HepG2 (cell line): ENCODE results near the gene TMEM39B. TPM values are rescaled to one million over a fixed set of nuclear protein-coding genes. Genes with fewer than 3 reads are reported as not detected.
A peak's percentile ranks its signal among the peaks of the same experiment; 100 is the strongest.

Experiments
- ATAC-seq: fragments of 200-7000 bp; cut with Tn5 transposase; 3 replicates; pipeline ENCODE4 v1.9.1; 2020; ENCODE audit warnings: mild to moderate bottlenecking, moderate library complexity
- BruUV-seq: library from RNA; stranded (reverse); fragments of 400-500 nt; replicated peaks from 2 replicates; lab custom pipeline; 2021; lab: Mats Ljungman, UMichigan
- CTCF ChIA-PET: fragments of 300-600 bp; formaldehyde crosslinking; extraction: SDS; loops from one replicate; lab custom pipeline; 2021; ENCODE audit warnings: low total read pairs, inconsistent platforms, low intra/inter-chr PET ratio; lab: Yijun Ruan, JAX
- POLR2A ChIA-PET: fragments of 350-600 bp; sonication (Branson Sonifier 250); formaldehyde crosslinking; loops from one replicate; lab custom pipeline; 2020; ENCODE audit warnings: antibody characterized with exemption, inconsistent platforms; lab: Yijun Ruan, JAX
- DNase-seq: peaks from one replicate; pipeline ENCODE4 v3.0.0-alpha.2; 2015; ENCODE audit warnings: low spot score
- FAIRE-seq: peaks from 3 replicates; lab custom pipeline; 2011; peaks lifted over from hg19 to GRCh38; lab: Jason Lieb, UNC
- H2AFZ ChIP-seq: one replicate; pipeline ENCODE4 v1.6.1; 2011; ENCODE audit warnings: low read length, inconsistent platforms
- H3K27ac ChIP-seq: fragments of 300-600 bp; 3 replicates; pipeline ENCODE4 v1.8.0; 2011; ENCODE audit warnings: mixed run types, mild to moderate bottlenecking, mixed read lengths, low read length, inconsistent platforms; ENCODE audit not compliant: insufficient read depth; ENCODE audit errors: extremely low read length
- H3K27me3 ChIP-seq, 2 experiments: fragments of 200-600 bp in 1 of 2; 2 replicates in 1 of 2; 3 replicates in 1 of 2; pipeline versions ENCODE4 v1.6.0 to v1.8.0; 2011; ENCODE audit warnings: low read length in 2 of 2, mild to moderate bottlenecking in 2 of 2, moderate library complexity in 2 of 2, inconsistent platforms in 1 of 2; ENCODE audit not compliant: insufficient read depth in 2 of 2, control insufficient read depth in 1 of 2
- H3K36me3 ChIP-seq, 2 experiments: fragments of 200-600 bp in 1 of 2; replicated peaks in 1 of 2; 2 replicates in 1 of 2; 3 replicates in 1 of 2; pipeline versions ENCODE4 v1.5.1 to v1.8.0; 2011; ENCODE audit warnings: low read length in 2 of 2, inconsistent platforms in 1 of 2; ENCODE audit not compliant: insufficient read depth in 2 of 2, control insufficient read depth in 1 of 2
- H3K4me1 ChIP-seq: 2 replicates; pipeline ENCODE4 v1.5.1; 2012; ENCODE audit warnings: low read length, inconsistent platforms; ENCODE audit not compliant: insufficient read depth
- H3K4me2 ChIP-seq: 2 replicates; pipeline ENCODE4 v1.6.0; 2011; ENCODE audit warnings: low read depth, low read length, inconsistent platforms
- H3K4me3 ChIP-seq, 3 experiments: fragments of 200-600 bp in 1 of 3; sonication (generic), shearing (Covaris generic) in 1 of 3; replicated peaks in 1 of 3; 2 replicates each; pipeline ENCODE4 v1.5.1; 2011 to 2016; ENCODE audit warnings: low read length in 3 of 3, inconsistent platforms in 2 of 3, low read depth in 2 of 3, mild to moderate bottlenecking in 2 of 3, control low read depth in 1 of 3, mixed read lengths in 1 of 3; ENCODE audit not compliant: insufficient read depth in 1 of 3
- H3K79me2 ChIP-seq: one replicate; pipeline ENCODE4 v1.6.1; 2011; ENCODE audit warnings: low read length, inconsistent platforms; ENCODE audit not compliant: insufficient read depth
- H3K9ac ChIP-seq: 2 replicates; pipeline ENCODE4 v1.6.0; 2011; ENCODE audit warnings: mild to moderate bottlenecking, low read depth, low read length, inconsistent platforms; ENCODE audit not compliant: insufficient read depth
- H3K9me3 ChIP-seq: 2 replicates; pipeline ENCODE4 v1.5.1; 2012; ENCODE audit warnings: mild to moderate bottlenecking, low read length
- H4K20me1 ChIP-seq: 2 replicates; pipeline ENCODE4 v1.6.0; 2011; ENCODE audit warnings: inconsistent platforms, mild to moderate bottlenecking, low read length, moderate library complexity; ENCODE audit not compliant: insufficient read depth
- CEBPB ChIP-seq: IDR thresholded peaks from 2 replicates; pipeline ENCODE4 v1.6.1; 2011; ENCODE audit warnings: low read depth, low read length, improper control_type of control experiment, borderline replicate concordance
- MAFF ChIP-seq: IDR thresholded peaks from 2 replicates; pipeline ENCODE4 v1.6.1; 2011; ENCODE audit warnings: low read depth, low read length, improper control_type of control experiment
- MAFK ChIP-seq, 2 experiments: IDR thresholded peaks in 1 of 2; conservative IDR thresholded peaks in 1 of 2; 2 replicates each; pipeline ENCODE4 v1.6.1; 2011; ENCODE audit warnings: improper control_type of control experiment in 2 of 2, low read length in 2 of 2
- NR3C1 ChIP-seq: sonication (generic); formaldehyde crosslinking; IDR thresholded peaks from 2 replicates; pipeline ENCODE4 v1.4.0; 2020; ENCODE audit warnings: missing genetic modification reagents
- SNRNP70 ChIP-seq: fragments of 200-400 bp; formaldehyde crosslinking; IDR thresholded peaks from 2 replicates; pipeline ENCODE4 v1.6.1; 2017; ENCODE audit warnings: mild to moderate bottlenecking, low read depth, low read length, moderate library complexity
- TBP ChIP-seq: sonication (generic); formaldehyde crosslinking; IDR thresholded peaks from 2 replicates; pipeline ENCODE4 v1.5.0; 2020; ENCODE audit warnings: missing genetic modification reagents
- TCF7 ChIP-seq: sonication (generic); IDR thresholded peaks from 2 replicates; pipeline ENCODE4 v1.6.1; 2016; ENCODE audit warnings: antibody characterized with exemption, low read depth
- TMF1 ChIP-seq: sonication (generic); formaldehyde crosslinking; IDR thresholded peaks from 2 replicates; pipeline ENCODE4 v1.8.1; 2022; ENCODE audit warnings: low read depth, missing genetic modification reagents
- ZNF296 ChIP-seq: sonication (generic); formaldehyde crosslinking; conservative IDR thresholded peaks from 2 replicates; pipeline ENCODE4 v1.5.0; 2020; ENCODE audit warnings: mild to moderate bottlenecking, missing genetic modification reagents
- ZNF878 ChIP-seq: sonication (generic); formaldehyde crosslinking; IDR thresholded peaks from 2 replicates; pipeline ENCODE4 v1.8.1; 2023; ENCODE audit warnings: mild to moderate bottlenecking, missing genetic modification reagents, moderate library complexity
- WGBS: methylation state at CpG from one replicate; pipeline ENCODE4 v1.1.6; 2017; ENCODE audit warnings: low lambda C conversion rate; 5-methylcytosine and 5-hydroxymethylcytosine counted together
- in situ Hi-C: cut with HindIII; loops from 2 replicates; pipeline ENCODE4 v1.10.0; 2017; ENCODE audit warnings: low pct_unique_long_range_greater_than_20kb; ENCODE audit not compliant: extremely low pct_ligation_motif_present
- intact Hi-C: fragments of 100-400 bp; cut with micrococcal nuclease; formaldehyde crosslinking; loops from one replicate; pipeline ENCODE4 v1.10.0; 2022; ENCODE audit not compliant: unreplicated experiment
- polyA plus RNA-seq, 8 experiments: library from polyadenylated mRNA; depleted of rRNA in 3 of 8; stranded (reverse) in 7 of 8; unstranded in 1 of 8; fragments of >200 nt; fragmentation: Illumina TruSeq in 4 of 8; extraction: Trizol in 4 of 8; gene quantifications; 2 replicates each; pipeline versions ENCODE4 v1.2.1 to v1.2.3, GENCODE V29; 2011 to 2016; ENCODE audit warnings: low read depth in 4 of 8, missing spikeins in 1 of 8, mixed read lengths in 1 of 8; ENCODE audit not compliant: insufficient read depth in 1 of 8
- total RNA-seq, 5 experiments: library from RNA; depleted of rRNA; stranded (reverse); fragments of >200 nt; fragmentation: Illumina TruSeq; extraction: Trizol; gene quantifications; 2 replicates each; pipeline ENCODE4 v1.2.3, GENCODE V29; 2016; ENCODE audit warnings: low read depth in 1 of 5
- TF ChIP-seq, protein P1 (sequence below): sonication (generic); formaldehyde crosslinking; IDR thresholded peaks from 2 replicates; pipeline ENCODE4 v1.8.1; 2022; ENCODE audit warnings: mild to moderate bottlenecking, missing genetic modification reagents
- TF ChIP-seq, protein P2 (sequence below): sonication (generic); formaldehyde crosslinking; IDR thresholded peaks from 2 replicates; pipeline ENCODE4 v1.4.0; 2020; ENCODE audit warnings: missing genetic modification reagents, low read depth, mild to moderate bottlenecking, borderline replicate concordance

TMEM39B gene
- total and polyA plus RNA-seq, 2 of the 13 experiments (the other 11 are each of a cell fraction or from before 2014, with no cell fraction given), result 4.9 to 10.4 TPM

DNA sequence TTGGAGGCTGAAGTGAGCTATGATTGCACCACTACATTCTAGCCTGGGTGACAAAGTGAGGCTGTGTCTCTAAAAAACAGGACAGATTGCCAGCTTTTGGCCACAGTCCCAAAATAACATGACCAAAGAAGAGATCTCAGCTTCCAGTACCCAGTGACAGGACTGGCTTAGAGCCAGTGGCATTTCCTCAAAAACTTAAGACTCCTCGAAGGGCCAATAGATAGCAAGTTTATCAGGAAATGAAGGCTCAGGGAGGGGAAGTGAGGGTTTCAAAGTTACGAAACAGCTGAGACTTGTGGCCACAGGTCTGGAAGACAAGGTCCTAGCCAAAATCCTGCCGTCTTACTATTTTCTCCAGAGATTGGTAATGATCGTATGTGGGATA lies 6.3 kb upstream of the TMEM39B start (continued):
- no peak for TF ChIP-seq ZNF296 (CRISPR knock-in tag)
- TF ChIP-seq CEBPB, result no peak
- no peak for TF ChIP-seq TCF7
- no peak for TF ChIP-seq SNRNP70
- TF ChIP-seq, protein P1, sequence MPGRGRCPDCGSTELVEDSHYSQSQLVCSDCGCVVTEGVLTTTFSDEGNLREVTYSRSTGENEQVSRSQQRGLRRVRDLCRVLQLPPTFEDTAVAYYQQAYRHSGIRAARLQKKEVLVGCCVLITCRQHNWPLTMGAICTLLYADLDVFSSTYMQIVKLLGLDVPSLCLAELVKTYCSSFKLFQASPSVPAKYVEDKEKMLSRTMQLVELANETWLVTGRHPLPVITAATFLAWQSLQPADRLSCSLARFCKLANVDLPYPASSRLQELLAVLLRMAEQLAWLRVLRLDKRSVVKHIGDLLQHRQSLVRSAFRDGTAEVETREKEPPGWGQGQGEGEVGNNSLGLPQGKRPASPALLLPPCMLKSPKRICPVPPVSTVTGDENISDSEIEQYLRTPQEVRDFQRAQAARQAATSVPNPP (CRISPR knock-in tag), result no peak

- TF ChIP-seq, protein P2, sequence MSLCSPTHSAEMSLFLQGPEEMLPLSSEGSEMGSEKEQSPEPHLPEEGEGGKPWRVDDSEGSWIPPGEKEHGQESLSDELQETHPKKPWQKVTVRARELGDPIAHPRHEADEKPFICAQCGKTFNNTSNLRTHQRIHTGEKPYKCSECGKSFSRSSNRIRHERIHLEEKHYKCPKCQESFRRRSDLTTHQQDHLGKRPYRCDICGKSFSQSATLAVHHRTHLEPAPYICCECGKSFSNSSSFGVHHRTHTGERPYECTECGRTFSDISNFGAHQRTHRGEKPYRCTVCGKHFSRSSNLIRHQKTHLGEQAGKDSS (CRISPR knock-in tag), result no peak
- TF ChIP-seq ZNF878 (CRISPR knock-in tag) (no peak), MAFF (peak; percentile 76), TBP (CRISPR knock-in tag) (no peak), MAFK (conservative IDR thresholded peaks at IDR 0.05 in 1 of 2, IDR thresholded peaks at IDR 0.05 in 1 of 2; ENCODE audit: low read length in 2 of 2) (peak; percentile 87 to 92), NR3C1 (CRISPR knock-in tag) (no peak), TMF1 (CRISPR knock-in tag) (no peak)
- Histone ChIP-seq H3K4me3 (no peak overlapping the region), H3K36me3 (no peaks in the 10 kb centered on the region), H3K27ac (no peak overlapping the region), H3K9me3 (no peaks in the 10 kb centered on the region), H3K27me3 (no peaks in the 10 kb centered on the region; a peak in 1 of 5 replicates), H3K4me1 (peaks cover 53% of the 10 kb centered on the region), H4K20me1 (no peaks in the 10 kb centered on the region), H3K4me2 (no peak overlapping the region), H3K79me2 (peaks cover 4% of the 10 kb centered on the region), H2AFZ (no peak overlapping the region), H3K9ac (no peak overlapping the region)
- in situ Hi-C loops (no loop called here), intact Hi-C loops (no loop called here)
- FAIRE-seq, result no peak
- POLR2A ChIA-PET, result no interaction called here
- no peak for ATAC-seq
- DNase-seq, result no peak
- no TSS peak for BruUV-seq
- CTCF ChIA-PET, result interaction anchor here (0.7 kb wide), 1 partner anchor 826 kb away, joined by 3 read pairs; no protein-coding TSS in a partner anchor
- 36% methylated on average over 4 of the region's 5 CpGs for WGBS
Measured at GRCh38 chr1:32068957-32069588, 3.7 kb upstream of the TMEM39B start.
